GM12892 (cell line): ENCODE results near the gene SOX5.

Experiments
- DNase-seq: peaks from one replicate; pipeline ENCODE4 v3.0.0; 2011; ENCODE audit not compliant: insufficient read length
- FAIRE-seq: peaks from 2 replicates; lab custom pipeline; 2011; peaks lifted over from hg19 to GRCh38; lab: Jason Lieb, UNC
- POLR2A ChIP-seq: IDR thresholded peaks from 2 replicates; pipeline ENCODE4 v1.6.1; 2011; ENCODE audit warnings: low read depth, low read length, control low read depth
- POLR2AphosphoS5 ChIP-seq: IDR thresholded peaks from 2 replicates; pipeline ENCODE4 v1.6.1; 2011; ENCODE audit warnings: low read depth, low read length, control low read depth
- TAF1 ChIP-seq: IDR thresholded peaks from 2 replicates; pipeline ENCODE4 v1.6.1; 2011; ENCODE audit warnings: low read depth, mild to moderate bottlenecking, control low read depth, low read length, borderline replicate concordance

SOX5 gene

DNA sequence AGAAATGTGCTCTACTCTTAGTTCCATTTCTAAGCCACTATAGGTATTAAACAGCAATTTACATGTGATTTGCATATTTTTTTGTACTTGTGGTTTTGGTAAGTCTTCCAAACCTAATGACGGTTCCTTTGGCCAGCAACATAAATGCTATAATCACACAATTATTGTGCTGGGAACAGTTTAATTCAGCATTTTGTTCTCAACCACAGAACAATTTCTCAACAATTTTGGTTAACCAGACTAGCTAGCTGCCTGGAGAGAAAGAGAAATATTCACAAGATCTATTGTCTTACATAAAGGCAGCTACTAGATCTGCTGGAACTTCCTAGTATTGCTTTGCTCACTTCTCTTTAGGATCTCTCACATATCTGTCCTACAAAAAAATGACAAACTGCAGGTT is 265.3 kb downstream of the SOX5 start:
- DNase-seq: no peak
- no peak for TF ChIP-seq POLR2A
- TF ChIP-seq POLR2AphosphoS5: no peak
- no peak for TF ChIP-seq TAF1
- FAIRE-seq: no peak

DNA sequence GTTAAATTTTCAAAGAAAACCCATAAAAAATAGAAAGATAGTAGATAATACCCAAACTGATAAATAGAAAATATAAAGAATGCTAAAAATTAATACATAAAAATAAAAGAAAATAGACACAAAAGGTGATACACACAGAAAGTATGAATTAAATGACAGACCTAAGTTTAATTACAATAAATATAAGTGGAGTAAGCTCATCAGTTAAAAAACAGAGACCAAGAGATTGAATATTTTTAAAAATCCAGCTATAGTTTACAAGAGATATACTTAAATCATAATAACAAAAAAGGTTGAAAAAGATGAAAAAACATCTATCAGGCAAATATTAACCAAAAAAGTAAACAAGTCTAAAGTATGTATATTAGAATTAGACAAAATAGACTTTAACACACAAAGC is 268.2 kb downstream of the SOX5 start:
- FAIRE-seq: no peak
- TF ChIP-seq POLR2A (no peak), TAF1 (no peak)
- no peak for DNase-seq

DNA sequence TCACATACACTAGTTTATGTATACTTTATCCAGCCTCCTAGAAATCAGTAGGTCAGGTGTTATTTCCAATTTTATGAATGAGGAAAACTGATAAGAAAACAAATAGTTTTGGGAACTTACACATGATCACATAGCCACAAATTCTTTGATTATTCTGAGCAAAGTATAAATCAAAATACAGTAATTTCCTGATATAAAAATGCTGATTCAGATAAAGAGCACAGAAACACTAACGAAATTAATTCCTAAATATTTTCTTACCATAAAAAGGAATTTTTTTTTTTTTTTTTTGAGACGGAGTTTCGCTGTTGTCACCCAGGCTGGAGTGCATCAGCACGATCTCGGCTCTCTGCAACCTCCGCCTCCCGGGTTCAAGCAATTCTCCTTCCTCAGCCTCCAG is 275.4 kb downstream of the SOX5 start:
- no peak for FAIRE-seq
- no peak for DNase-seq
- TF ChIP-seq TAF1 (no peak), POLR2AphosphoS5 (no peak)

- TF ChIP-seq TAF1 (no peak), POLR2AphosphoS5 (no peak), POLR2A (no peak)
- FAIRE-seq (no peak), DNase-seq (no peak)
Measured at GRCh38 chr12:23671881-23672280, 277.6 kb downstream of the SOX5 start.

- FAIRE-seq: no peak
- TF ChIP-seq TAF1 (no peak), POLR2AphosphoS5 (no peak), POLR2A (no peak)
- DNase-seq: no peak
Measured at GRCh38 chr12:23670684-23671083, 278.8 kb downstream of the SOX5 start.

GRCh38 chr12:23669691-23670090 is 279.8 kb downstream of the SOX5 start:
- no peak for FAIRE-seq
- TF ChIP-seq POLR2A: no peak
- TF ChIP-seq POLR2AphosphoS5: no peak
- TF ChIP-seq TAF1: no peak
- no peak for DNase-seq

DNA sequence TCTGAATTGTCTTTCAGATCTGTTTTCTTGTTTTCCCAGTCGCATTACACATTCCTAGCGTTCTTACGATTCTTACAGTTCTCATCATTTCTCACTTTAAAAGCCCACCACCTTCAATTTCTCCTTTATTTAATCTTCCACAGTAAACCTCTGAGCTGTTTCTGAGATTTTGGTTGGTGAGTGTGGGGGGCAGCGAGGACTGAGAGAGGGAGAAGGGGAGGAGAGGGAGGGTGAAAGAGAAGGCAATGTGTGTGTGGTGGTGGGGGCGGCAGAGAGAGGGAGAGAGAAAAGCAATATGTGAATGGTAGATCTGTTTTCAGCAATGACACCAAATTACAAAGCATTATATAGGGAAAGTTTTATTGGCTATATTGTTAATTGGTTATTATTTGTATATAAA is 282.6 kb downstream of the SOX5 start:
- FAIRE-seq (no peak), DNase-seq (no peak)
- TF ChIP-seq POLR2A (no peak), TAF1 (no peak), POLR2AphosphoS5 (no peak)

GRCh38 chr12:23662966-23663365 is 286.5 kb downstream of the SOX5 start:
- no peak for DNase-seq
- FAIRE-seq: no peak
- TF ChIP-seq TAF1: no peak
- TF ChIP-seq POLR2A: no peak
- no peak for TF ChIP-seq POLR2AphosphoS5

GRCh38 chr12:23659131-23659530 is 290.3 kb downstream of the SOX5 start:
- TF ChIP-seq POLR2AphosphoS5 (no peak), TAF1 (no peak), POLR2A (no peak)
- no peak for FAIRE-seq
- no peak for DNase-seq

GRCh38 chr12:23657598-23657997 is 291.9 kb downstream of the SOX5 start:
- TF ChIP-seq TAF1 (no peak), POLR2A (no peak), POLR2AphosphoS5 (no peak)
- no peak for FAIRE-seq
- no peak for DNase-seq

- FAIRE-seq (no peak), DNase-seq (no peak)
- no peak for TF ChIP-seq POLR2A
- TF ChIP-seq POLR2AphosphoS5: no peak
- TF ChIP-seq TAF1: no peak
Measured at GRCh38 chr12:23655884-23656283, 293.6 kb downstream of the SOX5 start.

GRCh38 chr12:23655112-23655511 is 294.4 kb downstream of the SOX5 start:
- DNase-seq (no peak), FAIRE-seq (no peak)
- TF ChIP-seq POLR2A: no peak
- TF ChIP-seq TAF1: no peak
- TF ChIP-seq POLR2AphosphoS5: no peak

GRCh38 chr12:23648546-23648945 is 300.9 kb downstream of the SOX5 start:
- TF ChIP-seq POLR2AphosphoS5: no peak
- TF ChIP-seq POLR2A: no peak
- no peak for TF ChIP-seq TAF1
- DNase-seq (no peak), FAIRE-seq (no peak)

DNA sequence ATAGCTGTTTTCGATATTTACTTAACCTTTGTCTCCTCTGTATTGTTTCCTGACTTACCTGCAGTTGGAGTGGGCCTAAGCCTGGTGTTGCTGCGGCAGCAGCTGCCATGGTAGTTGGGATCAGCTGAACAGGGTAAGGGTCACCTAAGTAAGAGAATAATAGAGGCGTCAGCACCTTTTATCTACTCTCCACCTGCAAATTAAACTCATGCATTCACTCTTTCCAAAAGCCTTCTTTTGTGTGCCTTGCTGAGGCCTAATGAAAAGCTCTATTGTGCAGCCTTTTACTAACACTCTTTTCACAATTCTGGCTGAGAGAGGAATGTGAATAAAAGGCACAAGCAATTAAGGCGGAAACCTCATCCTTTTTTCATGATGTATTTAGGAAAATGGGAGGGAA is 308.7 kb downstream of the SOX5 start:
- DNase-seq (no peak), FAIRE-seq (no peak)
- TF ChIP-seq POLR2AphosphoS5 (no peak), POLR2A (no peak), TAF1 (no peak)
